GM12891 (cell line): ENCODE measurements around the gene DCST2.

Experiments used
- PAX5 ChIP-seq: IDR thresholded peaks from 2 replicates; pipeline ENCODE4 v1.6.1; 2011; ENCODE audit warnings: low read length, moderate library complexity, mild to moderate bottlenecking; ENCODE audit not compliant: insufficient read depth, severe bottlenecking
- POLR2A ChIP-seq: IDR thresholded peaks from 2 replicates; pipeline ENCODE4 v1.6.1; 2011; ENCODE audit warnings: low read depth, low read length, control low read depth
- POLR2AphosphoS5 ChIP-seq: IDR thresholded peaks from 2 replicates; pipeline ENCODE4 v1.6.1; 2011; ENCODE audit warnings: low read depth, low read length, control low read depth
- POU2F2 ChIP-seq: IDR thresholded peaks from 2 replicates; pipeline ENCODE4 v1.6.1; 2011; ENCODE audit warnings: low read depth, mild to moderate bottlenecking, control low read depth, low read length, moderate library complexity
- SPI1 ChIP-seq: IDR thresholded peaks from 2 replicates; pipeline ENCODE4 v1.6.1; 2011; ENCODE audit warnings: low read depth, low read length, control low read depth
- TAF1 ChIP-seq: IDR thresholded peaks from 2 replicates; pipeline ENCODE4 v1.6.1; 2011; ENCODE audit warnings: low read depth, low read length, control low read depth

DNA sequence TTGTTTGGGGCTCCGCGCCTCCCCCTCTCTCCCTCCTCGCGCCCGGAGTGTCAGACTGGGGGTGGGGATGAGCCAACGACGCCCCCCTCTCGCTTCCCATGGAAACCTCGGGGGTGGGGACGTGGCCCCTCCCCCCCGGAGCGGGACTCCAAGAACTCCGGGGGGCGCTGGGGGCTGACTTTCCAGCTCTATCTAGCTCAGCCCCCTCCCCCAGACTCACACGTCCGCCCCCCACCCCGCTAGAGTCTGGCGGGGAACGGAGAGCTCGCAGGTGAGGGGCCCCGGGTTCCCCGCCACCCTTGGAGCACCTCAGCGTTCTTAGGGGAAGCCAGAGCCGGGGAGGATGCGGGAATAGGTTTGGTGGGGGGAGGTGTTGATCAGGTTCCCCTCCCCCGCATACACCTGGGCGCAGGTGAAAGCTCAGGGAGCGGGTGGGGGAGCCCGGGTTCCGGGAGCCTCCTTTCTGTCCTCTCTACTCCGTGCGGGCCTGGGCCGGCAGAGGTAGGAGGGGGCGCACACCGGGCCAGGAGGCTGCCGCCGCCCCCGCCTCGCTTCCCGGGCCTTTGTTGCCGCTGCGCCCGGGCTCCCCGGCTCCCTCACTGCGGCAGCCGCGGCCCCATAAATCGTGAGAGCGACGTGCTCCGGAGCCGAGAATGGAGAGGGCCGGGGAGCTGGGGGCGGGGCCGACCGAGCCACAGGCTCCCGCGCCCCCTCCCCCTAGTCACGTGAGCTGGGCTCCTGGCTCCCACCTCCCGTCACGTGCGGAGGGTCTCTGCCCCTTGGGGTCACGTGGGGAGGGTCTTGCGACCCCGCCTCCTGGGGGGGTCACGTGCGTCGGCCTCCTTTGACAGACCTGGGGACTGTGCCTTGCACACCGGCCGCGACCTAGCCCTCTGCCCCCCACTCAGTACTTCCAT, 47.0 kb upstream of the DCST2 start:
- TF ChIP-seq POLR2AphosphoS5, result no peak
- no peak for TF ChIP-seq POLR2A
- no peak for TF ChIP-seq TAF1
- no peak for TF ChIP-seq POU2F2
- TF ChIP-seq SPI1, result no peak
- no peak for TF ChIP-seq PAX5
